IPS-15b (cell line): ENCODE measurements around the gene PLLP.
"Not testable (repeated sequence)": the region's sequence is repeated elsewhere in the genome, so short reads cannot be mapped to it uniquely, and the experiment has no call there.

ENCODE experiments used
- H3K27me3 ChIP-seq: one replicate; pipeline ENCODE4 v1.6.1; 2013; ENCODE audit warnings: low read length; ENCODE audit not compliant: control insufficient read depth, insufficient read depth
- H3K36me3 ChIP-seq: one replicate; pipeline ENCODE4 v1.6.1; 2013; ENCODE audit warnings: low read length; ENCODE audit not compliant: control insufficient read depth, insufficient read depth
- H3K4me1 ChIP-seq: one replicate; pipeline ENCODE4 v1.6.1; 2013; ENCODE audit warnings: mild to moderate bottlenecking, low read length; ENCODE audit not compliant: control insufficient read depth, insufficient read depth
- H3K4me3 ChIP-seq: one replicate; pipeline ENCODE4 v1.5.1; 2013; ENCODE audit warnings: low read depth, low read length
- H3K9ac ChIP-seq: one replicate; pipeline ENCODE4 v1.6.1; 2013; ENCODE audit warnings: low read depth, mild to moderate bottlenecking, low read length
- H3K9me3 ChIP-seq: one replicate; pipeline ENCODE4 v1.6.1; 2013; ENCODE audit warnings: mild to moderate bottlenecking, low read length; ENCODE audit not compliant: control insufficient read depth, insufficient read depth

PLLP gene

GRCh38 chr16:57281791-57282190, 2.7 kb downstream of the PLLP start:
- no peak overlapping the region for H3K4me3 ChIP-seq
- peaks cover 4% of the 10 kb centered on the region for H3K4me1 ChIP-seq
- H3K27me3 ChIP-seq: peaks cover 36% of the 10 kb centered on the region
- H3K9me3 ChIP-seq: no peaks in the 10 kb centered on the region
- H3K9ac ChIP-seq: no peak overlapping the region
- no peaks in the 10 kb centered on the region for H3K36me3 ChIP-seq

- no peak overlapping the region for H3K9ac ChIP-seq
- no peaks in the 10 kb centered on the region for H3K36me3 ChIP-seq
- H3K27me3 ChIP-seq: peaks cover 29% of the 10 kb centered on the region
- H3K4me3 ChIP-seq: no peak overlapping the region
- H3K4me1 ChIP-seq: peaks cover 4% of the 10 kb centered on the region
- no peaks in the 10 kb centered on the region for H3K9me3 ChIP-seq
These were observed 4.5 kb downstream of the PLLP start for GRCh38 chr16:57279780-57280638.

GRCh38 chr16:57278494-57278893, 6.0 kb downstream of the PLLP start:
- Histone ChIP-seq H3K4me1 (peaks cover 4% of the 10 kb centered on the region), H3K9me3 (no peaks in the 10 kb centered on the region), H3K9ac (no peak overlapping the region), H3K36me3 (no peaks in the 10 kb centered on the region), H3K27me3 (peaks cover 18% of the 10 kb centered on the region), H3K4me3 (no peak overlapping the region)

- Histone ChIP-seq H3K4me3 (no peak overlapping the region), H3K4me1 (peaks cover 4% of the 10 kb centered on the region), H3K9ac (no peak overlapping the region)
These were observed 6.9 kb downstream of the PLLP start for GRCh38 chr16:57277586-57277985.

GRCh38 chr16:57276596-57276995, 7.9 kb downstream of the PLLP start:
- H3K9ac ChIP-seq: no peak overlapping the region
- no peaks in the 10 kb centered on the region for H3K36me3 ChIP-seq
- no peak overlapping the region for H3K4me3 ChIP-seq
- no peaks in the 10 kb centered on the region for H3K9me3 ChIP-seq
- no peaks in the 10 kb centered on the region for H3K27me3 ChIP-seq
- peaks cover 4% of the 10 kb centered on the region for H3K4me1 ChIP-seq

More at GRCh38 chr16:57277586-57277985, 6.9 kb downstream of the PLLP start:
- peaks cover 9% of the 10 kb centered on the region for H3K27me3 ChIP-seq
- no peaks in the 10 kb centered on the region for H3K9me3 ChIP-seq
- no peaks in the 10 kb centered on the region for H3K36me3 ChIP-seq

- H3K9ac ChIP-seq, H3K4me3 ChIP-seq, H3K36me3 ChIP-seq, H3K4me1 ChIP-seq, H3K27me3 ChIP-seq, H3K9me3 ChIP-seq: not testable (repeated sequence)
These were observed 8.5 kb downstream of the PLLP start for GRCh38 chr16:57275946-57276345.

- Histone ChIP-seq H3K4me3 (no peak overlapping the region), H3K9me3 (no peaks in the 10 kb centered on the region), H3K4me1 (peaks cover 6% of the 10 kb centered on the region), H3K36me3 (no peaks in the 10 kb centered on the region), H3K27me3 (no peaks in the 10 kb centered on the region), H3K9ac (no peak overlapping the region)
These were observed 10.6 kb downstream of the PLLP start for GRCh38 chr16:57273826-57274225.

- peaks cover 6% of the 10 kb centered on the region for H3K4me1 ChIP-seq
- no peak overlapping the region for H3K4me3 ChIP-seq
These were observed 11.1 kb downstream of the PLLP start for GRCh38 chr16:57273359-57273758.

GRCh38 chr16:57271867-57272495, 12.5 kb downstream of the PLLP start:
- Histone ChIP-seq H3K36me3 (no peaks in the 10 kb centered on the region), H3K4me3 (no peak overlapping the region), H3K9me3 (no peaks in the 10 kb centered on the region), H3K27me3 (no peaks in the 10 kb centered on the region), H3K9ac (no peak overlapping the region), H3K4me1 (peaks cover 6% of the 10 kb centered on the region)

More at GRCh38 chr16:57273359-57273758, 11.1 kb downstream of the PLLP start:
- H3K9ac ChIP-seq: no peak overlapping the region
- H3K36me3 ChIP-seq: no peaks in the 10 kb centered on the region
- H3K9me3 ChIP-seq: no peaks in the 10 kb centered on the region
- H3K27me3 ChIP-seq: no peaks in the 10 kb centered on the region

- no peak overlapping the region for H3K9ac ChIP-seq
- no peaks in the 10 kb centered on the region for H3K36me3 ChIP-seq
- H3K4me1 ChIP-seq: peaks cover 2% of the 10 kb centered on the region
- H3K27me3 ChIP-seq: no peaks in the 10 kb centered on the region
- H3K4me3 ChIP-seq: no peak overlapping the region
- no peaks in the 10 kb centered on the region for H3K9me3 ChIP-seq
These were observed 13.5 kb downstream of the PLLP start for GRCh38 chr16:57271063-57271345.

GRCh38 chr16:57270221-57271062, 14.0 kb downstream of the PLLP start:
- H3K4me3 ChIP-seq: no peak overlapping the region
- H3K4me1 ChIP-seq: peaks cover 2% of the 10 kb centered on the region
- H3K9me3 ChIP-seq: no peaks in the 10 kb centered on the region
- H3K27me3 ChIP-seq: no peaks in the 10 kb centered on the region
- no peaks in the 10 kb centered on the region for H3K36me3 ChIP-seq
- H3K9ac ChIP-seq: no peak overlapping the region
